ENCODE measurements around the gene TBK1. TPM values are rescaled to one million over a fixed set of nuclear protein-coding genes. Genes with fewer than 3 reads are reported as not detected.

TBK1 gene
- total and polyA plus RNA-seq, 9 of the 15 experiments (the other 6 are each of a cell fraction or from before 2014, with no cell fraction given) = 20.4 to 42.0 (median 27.8) TPM

- TF ChIP-seq CHCHD3 (CRISPR knock-in tag; IDR thresholded peaks at IDR 0.05) (no peak), WHSC1 (IDR thresholded peaks at IDR 0.05; ENCODE audit: low read length) (no peak), BCLAF1 (IDR thresholded peaks at IDR 0.05; ENCODE audit: borderline replicate concordance in 1 of 2, control insufficient read depth in 1 of 2, low read depth in 2 of 2, low read length in 1 of 2) (peak in 1 of 2 experiments; percentile 47; a peak in 1 of 4 replicates), E2F6 (IDR thresholded peaks at IDR 0.05; ENCODE audit: borderline replicate concordance in 1 of 2, extremely low read depth in 1 of 2, insufficient read depth in 1 of 2, insufficient read length in 1 of 2, low read depth in 1 of 2, low read length in 1 of 2, poor library complexity in 1 of 2, severe bottlenecking in 1 of 2) (peak; percentile 51 to 60), ARID4B (CRISPR knock-in tag; IDR thresholded peaks at IDR 0.05) (0 out of 2 replicates have a peak, but pooled peaks have one; percentile 12)
Observed at GRCh38 chr12:64403707-64404469, 48.0 kb upstream of the TBK1 start, which contains the start of gene XPOT (continued).
